ENCODE data around the gene TIMM10.
"Not testable (repeated sequence)": the region's sequence is repeated elsewhere in the genome, so short reads cannot be mapped to it uniquely, and the experiment has no call there.

TIMM10 gene

GRCh38 chr11:57542582-57542981, 12.0 kb upstream of the TIMM10 start:
- no peak for DNase-seq (ENCODE audit: low read depth in 2 of 2)

GRCh38 chr11:57541169-57541568, 10.6 kb upstream of the TIMM10 start:
- no peak for DNase-seq (ENCODE audit: low read depth in 2 of 2)

- no peak for DNase-seq (ENCODE audit: low read depth in 2 of 2)
Observed at GRCh38 chr11:57539342-57539741, 8.8 kb upstream of the TIMM10 start.

- no peak for DNase-seq (ENCODE audit: low read depth in 2 of 2)
Observed at GRCh38 chr11:57536947-57537619, 6.5 kb upstream of the TIMM10 start, which contains the start of gene SMTNL1. Gene SMTNL1, plus strand, starts transcription at chr11:57537595. Its CDS starts 5,048 bp downstream, at chr11:57542643.

GRCh38 chr11:57534449-57534848, 3.9 kb upstream of the TIMM10 start:
- DNase-seq (ENCODE audit: low read depth in 2 of 2) = not testable (repeated sequence)

GRCh38 chr11:57530215-57530595, 349 bp downstream of the TIMM10 start:
- peak in 1 of 2 donors; percentile 4 for DNase-seq (ENCODE audit: low read depth in 2 of 2)

GRCh38 chr11:57529012-57529411, 1.5 kb downstream of the TIMM10 start:
- no peak for DNase-seq (ENCODE audit: low read depth in 2 of 2)

GRCh38 chr11:57527056-57527631, 3.4 kb downstream of the TIMM10 start:
- peak; percentile 41 to 67 for DNase-seq (ENCODE audit: low read depth in 2 of 2)

GRCh38 chr11:57523419-57523818, 7.1 kb downstream of the TIMM10 start:
- no peak for DNase-seq (ENCODE audit: low read depth in 2 of 2)

- DNase-seq (ENCODE audit: low read depth in 2 of 2) = no peak
Observed at GRCh38 chr11:57521116-57521515, 9.4 kb downstream of the TIMM10 start.

- no peak for DNase-seq (ENCODE audit: low read depth in 2 of 2)
Observed at GRCh38 chr11:57516061-57516443, 14.5 kb downstream of the TIMM10 start.

GRCh38 chr11:57515332-57516060, 15.1 kb downstream of the TIMM10 start, which contains the start of gene SLC43A1:
Gene SLC43A1, minus strand, starts transcription at chr11:57515702. Its CDS starts 1,591 bp downstream, at chr11:57514111.
- DNase-seq (ENCODE audit: low read depth in 2 of 2) = peak in 1 of 2 donors; percentile 19

- peak; percentile 20 to 35 for DNase-seq (ENCODE audit: low read depth in 2 of 2)
Observed at GRCh38 chr11:57514538-57515331, 15.8 kb downstream of the TIMM10 start.

- no peak for DNase-seq (ENCODE audit: low read depth in 2 of 2)
Observed at GRCh38 chr11:57513911-57514537, 16.5 kb downstream of the TIMM10 start.

GRCh38 chr11:57513452-57513795, 17.1 kb downstream of the TIMM10 start:
- no peak for DNase-seq (ENCODE audit: low read depth in 2 of 2)

- no peak for DNase-seq (ENCODE audit: low read depth in 2 of 2)
Observed at GRCh38 chr11:57512646-57513451, 17.7 kb downstream of the TIMM10 start.

GRCh38 chr11:57511741-57512430, 18.7 kb downstream of the TIMM10 start:
- no peak for DNase-seq (ENCODE audit: low read depth in 2 of 2)

GRCh38 chr11:57508341-57509170, 22.0 kb downstream of the TIMM10 start:
- DNase-seq (ENCODE audit: low read depth in 2 of 2) = no peak

- DNase-seq (ENCODE audit: low read depth in 2 of 2) = no peak
Observed at GRCh38 chr11:57506522-57506921, 24.0 kb downstream of the TIMM10 start.
